HEK293T (cell line): ENCODE results near the gene ARHGEF26.

Source experiments
- ELF4 ChIP-seq: fragments of 450-650 bp; IDR thresholded peaks from 2 replicates; pipeline ENCODE4 v1.6.1; 2017; ENCODE audit warnings: antibody characterized with exemption
- FOXK2 ChIP-seq: fragments of 450-650 bp; IDR thresholded peaks from 2 replicates; pipeline ENCODE4 v1.6.1; 2016; ENCODE audit warnings: mild to moderate bottlenecking
- FOXM1 ChIP-seq: fragments of 450-650 bp; IDR thresholded peaks from 2 replicates; pipeline ENCODE4 v1.6.1; 2017; ENCODE audit warnings: mild to moderate bottlenecking, borderline replicate concordance
- L3MBTL2 ChIP-seq: fragments of 450-650 bp; conservative IDR thresholded peaks from 2 replicates; pipeline ENCODE4 v1.6.1; 2016; ENCODE audit warnings: mild to moderate bottlenecking
- LEF1 ChIP-seq: fragments of 450-650 bp; IDR thresholded peaks from 2 replicates; pipeline ENCODE4 v1.6.1; 2017; ENCODE audit warnings: mild to moderate bottlenecking, borderline replicate concordance

DNA sequence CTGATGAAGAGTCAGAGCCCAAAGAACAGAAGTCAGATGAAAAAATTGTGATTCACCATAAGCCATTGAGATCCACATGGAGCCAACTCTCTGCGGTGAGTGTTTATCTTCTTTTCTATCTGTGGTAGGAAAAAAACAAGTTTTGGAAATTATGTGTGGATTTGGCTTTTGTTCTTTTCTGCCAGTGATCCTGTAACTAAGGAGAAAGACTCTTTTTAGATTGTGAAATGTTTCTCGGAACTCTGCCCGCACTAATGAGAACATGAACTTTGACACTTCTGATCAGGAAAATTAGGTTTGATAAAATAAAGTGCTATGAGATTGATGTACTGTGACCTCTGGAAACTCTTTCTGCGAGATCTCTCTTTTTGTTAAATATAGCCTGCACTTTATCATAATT is 8.4 kb downstream of the ARHGEF26 start:
- no peak for TF ChIP-seq ELF4
- TF ChIP-seq L3MBTL2: no peak
- TF ChIP-seq FOXM1: no peak
- no peak for TF ChIP-seq LEF1
- no peak for TF ChIP-seq FOXK2
